ENCODE results near the gene F8. TPM values are rescaled to one million over a fixed set of nuclear protein-coding genes. Genes with fewer than 3 reads are reported as not detected.

F8 gene
- total and polyA plus RNA-seq, 9 of the 15 experiments (the other 6 are each of a cell fraction or from before 2014, with no cell fraction given) = 0.41 to 3.8 (median 0.91) TPM

GRCh38 chrX:155001873-155002272, 20.6 kb downstream of the F8 start (continued):
- TF ChIP-seq ETV5 (CRISPR knock-in tag; IDR thresholded peaks at IDR 0.05; ENCODE audit: low read depth) (no peak), TARDBP (IDR thresholded peaks at IDR 0.05) (no peak), GATAD2B (IDR thresholded peaks at IDR 0.05; ENCODE audit: borderline replicate concordance) (no peak)

GRCh38 chrX:155000841-155001240, 21.7 kb downstream of the F8 start:
- POLR2A ChIA-PET = no interaction called here
- Histone ChIP-seq H3K9me1 (ENCODE audit: control insufficient read depth, insufficient read depth, low read length) (no peaks in the 10 kb centered on the region), H3K4me2 (ENCODE audit: insufficient read depth, low read length) (no peak overlapping the region), H3K79me2 (ENCODE audit: control insufficient read depth, insufficient read depth, low read length) (no peaks in the 10 kb centered on the region), H2AFZ (ENCODE audit: low read depth, low read length) (no peak overlapping the region), H4K20me1 (replicated peaks; ENCODE audit: control insufficient read depth, insufficient read depth, low read length) (no peaks in the 10 kb centered on the region), H3K4me3 (no peak overlapping the region), H3K27me3 (ENCODE audit: control insufficient read depth in 2 of 2, insufficient read depth in 2 of 2, low read length in 2 of 2) (no peaks in the 10 kb centered on the region), H3K27ac (ENCODE audit: extremely low read depth, low read depth, low read length) (no peak overlapping the region), H3K9me3 (replicated peaks; ENCODE audit: control insufficient read depth, insufficient read depth, low read depth, low read length) (no peaks in the 10 kb centered on the region), H3K4me1 (replicated peaks in 1 of 2; ENCODE audit: control insufficient read depth in 2 of 2, insufficient read depth in 2 of 2, low read length in 2 of 2) (peaks cover 7 to 33% of the 10 kb centered on the region in 2 experiments; a peak in 4 of 5 replicates), H3K36me3 (ENCODE audit: control insufficient read depth, insufficient read depth, low read length) (no peaks in the 10 kb centered on the region), H3K9ac (ENCODE audit: insufficient read depth in 1 of 2, low read depth in 2 of 2, low read length in 2 of 2) (no peak overlapping the region)
- TF ChIP-seq, protein P1, sequence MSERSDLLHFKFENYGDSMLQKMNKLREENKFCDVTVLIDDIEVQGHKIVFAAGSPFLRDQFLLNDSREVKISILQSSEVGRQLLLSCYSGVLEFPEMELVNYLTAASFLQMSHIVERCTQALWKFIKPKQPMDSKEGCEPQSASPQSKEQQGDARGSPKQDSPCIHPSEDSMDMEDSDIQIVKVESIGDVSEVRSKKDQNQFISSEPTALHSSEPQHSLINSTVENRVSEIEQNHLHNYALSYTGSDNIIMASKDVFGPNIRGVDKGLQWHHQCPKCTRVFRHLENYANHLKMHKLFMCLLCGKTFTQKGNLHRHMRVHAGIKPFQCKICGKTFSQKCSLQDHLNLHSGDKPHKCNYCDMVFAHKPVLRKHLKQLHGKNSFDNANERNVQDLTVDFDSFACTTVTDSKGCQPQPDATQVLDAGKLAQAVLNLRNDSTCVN (CRISPR knock-in tag; IDR thresholded peaks at IDR 0.05) = no peak
- TF ChIP-seq AFF1 (IDR thresholded peaks at IDR 0.05; ENCODE audit: low read depth in 1 of 2, partially characterized antibody in 2 of 2) (no peak), TCF15 (CRISPR knock-in tag; IDR thresholded peaks at IDR 0.05) (no peak), SETDB1 (IDR thresholded peaks at IDR 0.05; ENCODE audit: low read length) (no peak), ZNF354B (CRISPR knock-in tag; IDR thresholded peaks at IDR 0.05) (no peak), CREBBP (IDR thresholded peaks at IDR 0.05; ENCODE audit: low read depth, low read length) (no peak), RAD21 (CRISPR knock-in tag; conservative IDR thresholded peaks at IDR 0.05 in 1 of 2, IDR thresholded peaks at IDR 0.05 in 1 of 2) (no peak), ZBTB8A (IDR thresholded peaks at IDR 0.05; ENCODE audit: partially characterized antibody) (no peak), ZNF3 (CRISPR knock-in tag; IDR thresholded peaks at IDR 0.05) (no peak)
- no TSS peak for BruUV-seq (replicated peaks)
- intact Hi-C loops (cut with micrococcal nuclease) = no loop called here
- CTCF ChIA-PET (ENCODE audit: low intra/inter-chr PET ratio) = no interaction called here
- 75% methylated on average over 1 of the region's 1 CpG for WGBS (ENCODE audit: insufficient coverage, low coverage, missing lambda C conversion rate)
- DNase-seq (ENCODE audit: extremely low read depth in 1 of 4, low spot score in 3 of 4) (no peak), ATAC-seq (no peak), FAIRE-seq (no peak)
- in situ Hi-C loops (cut with MboI) = no loop called here

Data from K562 (cell line).